HEK293 (cell line): Measurements from ENCODE around the gene TIMM10B.

ENCODE experiments used
- CTCF ChIA-PET: fragments of 350-600 bp; formaldehyde crosslinking; extraction: SDS; loops from one replicate; lab custom pipeline; 2021; ENCODE audit warnings: antibody characterized with exemption; lab: Yijun Ruan, JAX
- POLR2A ChIA-PET: fragments of 300-600 bp; formaldehyde crosslinking; extraction: SDS; loops from one replicate; lab custom pipeline; 2020; ENCODE audit warnings: antibody characterized with exemption, inconsistent platforms; lab: Yijun Ruan, JAX
- H3K27ac ChIP-seq: fragments of 200-500 bp; sonication (Bioruptor generic); 2 replicates; pipeline ENCODE4 v1.5.1; 2014; ENCODE audit warnings: low read depth, low read length, control low read depth, inconsistent platforms; ENCODE audit errors: extremely low read depth
- H3K36me3 ChIP-seq, 2 experiments: fragments of 200-500 bp in 1 of 2; sonication (Bioruptor generic) in 1 of 2; 1 replicate in 1 of 2; 2 replicates in 1 of 2; pipeline ENCODE4 v1.5.1; 2014 to 2017; ENCODE audit warnings: inconsistent platforms in 2 of 2, low read length in 2 of 2; ENCODE audit not compliant: control insufficient read depth in 2 of 2, insufficient read depth in 1 of 2
- H3K4me1 ChIP-seq: fragments of 200-500 bp; sonication (Bioruptor generic); 2 replicates; pipeline ENCODE4 v1.5.1; 2014; ENCODE audit warnings: mild to moderate bottlenecking, low read length, inconsistent platforms; ENCODE audit not compliant: control insufficient read depth, insufficient read depth
- H3K4me3 ChIP-seq: 2 replicates; pipeline ENCODE4 v1.5.1; 2011; ENCODE audit warnings: low read depth, mild to moderate bottlenecking, control low read depth, low read length, moderate library complexity
- H3K9me3 ChIP-seq: fragments of 200-500 bp; sonication (Bioruptor generic); 2 replicates; pipeline ENCODE4 v1.5.1; 2014; ENCODE audit warnings: low read depth, low read length, inconsistent platforms; ENCODE audit not compliant: control insufficient read depth, insufficient read depth
- BCL11B ChIP-seq: fragments of 450-650 bp; formaldehyde crosslinking; IDR thresholded peaks from 2 replicates; pipeline ENCODE4 v1.5.1; 2016; ENCODE audit warnings: low read depth, missing biosample characterization, missing genetic modification characterization
- OSR2 ChIP-seq: fragments of 450-650 bp; formaldehyde crosslinking; IDR thresholded peaks from 2 replicates; pipeline ENCODE4 v1.5.1; 2016; ENCODE audit warnings: missing biosample characterization, missing genetic modification characterization
- SCRT2 ChIP-seq: fragments of 450-650 bp; formaldehyde crosslinking; IDR thresholded peaks from 2 replicates; pipeline ENCODE4 v1.5.1; 2016; ENCODE audit warnings: missing biosample characterization, missing genetic modification characterization
- SETDB1 ChIP-seq: IDR thresholded peaks from one replicate; pipeline ENCODE4 v1.6.1; 2017; ENCODE audit warnings: mild to moderate bottlenecking, low read length, moderate library complexity, mixed read lengths; ENCODE audit not compliant: insufficient read length
- TCF7L2 ChIP-seq: IDR thresholded peaks from 2 replicates; pipeline ENCODE4 v1.6.1; 2011; ENCODE audit warnings: low read depth, mild to moderate bottlenecking, inconsistent platforms, low read length, moderate library complexity, borderline replicate concordance
- ZFHX2 ChIP-seq: fragments of 450-650 bp; formaldehyde crosslinking; conservative IDR thresholded peaks from 2 replicates; pipeline ENCODE4 v1.5.1; 2016; ENCODE audit warnings: missing biosample characterization, missing genetic modification characterization
- ZNF2 ChIP-seq: fragments of 450-650 bp; formaldehyde crosslinking; IDR thresholded peaks from 2 replicates; pipeline ENCODE4 v1.5.1; 2016; ENCODE audit warnings: missing biosample characterization, missing genetic modification characterization
- ZNF221 ChIP-seq: fragments of 450-650 bp; formaldehyde crosslinking; IDR thresholded peaks from 2 replicates; pipeline ENCODE4 v1.5.1; 2017; ENCODE audit warnings: missing biosample characterization, missing genetic modification characterization, borderline replicate concordance
- ZNF223 ChIP-seq: fragments of 450-650 bp; formaldehyde crosslinking; IDR thresholded peaks from 2 replicates; pipeline ENCODE4 v1.5.1; 2016; ENCODE audit warnings: missing biosample characterization, missing genetic modification characterization
- ZNF391 ChIP-seq: fragments of 450-650 bp; formaldehyde crosslinking; IDR thresholded peaks from 2 replicates; pipeline ENCODE4 v1.5.1; 2016; ENCODE audit warnings: low read depth, missing biosample characterization, missing genetic modification characterization, borderline replicate concordance
- ZNF510 ChIP-seq: fragments of 450-650 bp; formaldehyde crosslinking; IDR thresholded peaks from 2 replicates; pipeline ENCODE4 v1.5.1; 2018; ENCODE audit warnings: mild to moderate bottlenecking, missing genetic modification characterization, missing biosample characterization; ENCODE audit not compliant: insufficient replicate concordance
- ZNF596 ChIP-seq: fragments of 450-650 bp; IDR thresholded peaks from 2 replicates; pipeline ENCODE4 v1.5.0; 2018; ENCODE audit warnings: missing biosample characterization, mild to moderate bottlenecking, missing genetic modification characterization, moderate library complexity
- ZNF623 ChIP-seq: fragments of 450-650 bp; formaldehyde crosslinking; IDR thresholded peaks from 2 replicates; pipeline ENCODE4 v1.5.1; 2016; ENCODE audit warnings: missing biosample characterization, missing genetic modification characterization
- ZNF670 ChIP-seq: fragments of 450-650 bp; formaldehyde crosslinking; IDR thresholded peaks from 2 replicates; pipeline ENCODE4 v1.5.1; 2016; ENCODE audit warnings: missing biosample characterization, missing genetic modification characterization, low read depth
- ZNF677 ChIP-seq: fragments of 450-650 bp; IDR thresholded peaks from 2 replicates; pipeline ENCODE4 v1.5.0; 2018; ENCODE audit warnings: missing biosample characterization, mild to moderate bottlenecking, missing genetic modification characterization, moderate library complexity
- ZNF701 ChIP-seq: fragments of 450-650 bp; formaldehyde crosslinking; IDR thresholded peaks from 2 replicates; pipeline ENCODE4 v1.5.1; 2016; ENCODE audit warnings: missing biosample characterization, missing genetic modification characterization
- ZNF792 ChIP-seq: fragments of 450-650 bp; formaldehyde crosslinking; IDR thresholded peaks from 2 replicates; pipeline ENCODE4 v1.5.1; 2016; ENCODE audit warnings: missing biosample characterization, missing genetic modification characterization
- ZNF837 ChIP-seq: fragments of 450-650 bp; formaldehyde crosslinking; IDR thresholded peaks from 2 replicates; pipeline ENCODE4 v1.5.1; 2016; ENCODE audit warnings: missing biosample characterization, missing genetic modification characterization
- TF ChIP-seq, protein P1 (sequence below): fragments of 450-650 bp; IDR thresholded peaks from 2 replicates; pipeline ENCODE4 v1.5.1; 2018; ENCODE audit warnings: missing biosample characterization, mild to moderate bottlenecking, missing genetic modification characterization
- TF ChIP-seq, protein P2 (sequence below): fragments of 450-650 bp; formaldehyde crosslinking; IDR thresholded peaks from 2 replicates; pipeline ENCODE4 v1.5.1; 2016; ENCODE audit warnings: missing biosample characterization, missing genetic modification characterization
- TF ChIP-seq, protein P3 (sequence below): fragments of 450-650 bp; formaldehyde crosslinking; IDR thresholded peaks from 2 replicates; pipeline ENCODE4 v1.5.1; 2016; ENCODE audit warnings: missing biosample characterization, missing genetic modification characterization

Gene TIMM10B

DNA sequence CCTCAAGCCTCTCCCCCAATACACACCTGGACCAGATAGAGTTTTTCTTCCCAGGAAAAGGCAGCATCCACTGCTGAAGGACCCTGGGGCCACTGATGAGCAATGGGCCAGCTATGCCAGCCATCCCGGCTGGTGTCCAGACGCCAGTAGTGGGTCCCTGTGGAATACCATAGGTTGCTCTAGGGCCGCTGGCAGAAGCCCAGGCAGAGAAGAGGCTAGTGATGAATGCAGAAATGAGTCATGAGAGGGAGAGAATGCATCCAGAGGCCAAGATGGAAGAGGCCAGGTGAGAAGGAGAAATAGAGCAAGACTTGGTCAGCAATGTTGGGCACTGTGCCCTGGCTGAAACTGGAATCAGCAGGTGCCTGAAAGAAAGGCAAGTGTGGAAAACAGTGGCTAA is 49.4 kb upstream of the TIMM10B start:
- Histone ChIP-seq H3K9me3 (no peaks in the 10 kb centered on the region), H3K4me3 (no peak overlapping the region), H3K36me3 (no peaks in the 10 kb centered on the region), H3K4me1 (no peaks in the 10 kb centered on the region), H3K27ac (no peak overlapping the region)
- TF ChIP-seq, protein P1, sequence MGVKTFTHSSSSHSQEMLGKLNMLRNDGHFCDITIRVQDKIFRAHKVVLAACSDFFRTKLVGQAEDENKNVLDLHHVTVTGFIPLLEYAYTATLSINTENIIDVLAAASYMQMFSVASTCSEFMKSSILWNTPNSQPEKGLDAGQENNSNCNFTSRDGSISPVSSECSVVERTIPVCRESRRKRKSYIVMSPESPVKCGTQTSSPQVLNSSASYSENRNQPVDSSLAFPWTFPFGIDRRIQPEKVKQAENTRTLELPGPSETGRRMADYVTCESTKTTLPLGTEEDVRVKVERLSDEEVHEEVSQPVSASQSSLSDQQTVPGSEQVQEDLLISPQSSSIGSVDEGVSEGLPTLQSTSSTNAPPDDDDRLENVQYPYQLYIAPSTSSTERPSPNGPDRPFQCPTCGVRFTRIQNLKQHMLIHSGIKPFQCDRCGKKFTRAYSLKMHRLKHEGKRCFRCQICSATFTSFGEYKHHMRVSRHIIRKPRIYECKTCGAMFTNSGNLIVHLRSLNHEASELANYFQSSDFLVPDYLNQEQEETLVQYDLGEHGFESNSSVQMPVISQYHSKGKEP (tag by site-specific recombination), result no peak
- TF ChIP-seq ZNF670 (tag by site-specific recombination) (no peak), ZNF792 (no peak), SCRT2 (tag by site-specific recombination) (no peak), ZNF391 (no peak), TCF7L2 (no peak), ZNF510 (tag by site-specific recombination) (no peak)
- TF ChIP-seq, protein P2, sequence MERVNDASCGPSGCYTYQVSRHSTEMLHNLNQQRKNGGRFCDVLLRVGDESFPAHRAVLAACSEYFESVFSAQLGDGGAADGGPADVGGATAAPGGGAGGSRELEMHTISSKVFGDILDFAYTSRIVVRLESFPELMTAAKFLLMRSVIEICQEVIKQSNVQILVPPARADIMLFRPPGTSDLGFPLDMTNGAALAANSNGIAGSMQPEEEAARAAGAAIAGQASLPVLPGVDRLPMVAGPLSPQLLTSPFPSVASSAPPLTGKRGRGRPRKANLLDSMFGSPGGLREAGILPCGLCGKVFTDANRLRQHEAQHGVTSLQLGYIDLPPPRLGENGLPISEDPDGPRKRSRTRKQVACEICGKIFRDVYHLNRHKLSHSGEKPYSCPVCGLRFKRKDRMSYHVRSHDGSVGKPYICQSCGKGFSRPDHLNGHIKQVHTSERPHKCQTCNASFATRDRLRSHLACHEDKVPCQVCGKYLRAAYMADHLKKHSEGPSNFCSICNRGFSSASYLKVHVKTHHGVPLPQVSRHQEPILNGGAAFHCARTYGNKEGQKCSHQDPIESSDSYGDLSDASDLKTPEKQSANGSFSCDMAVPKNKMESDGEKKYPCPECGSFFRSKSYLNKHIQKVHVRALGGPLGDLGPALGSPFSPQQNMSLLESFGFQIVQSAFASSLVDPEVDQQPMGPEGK (tag by site-specific recombination), result no peak
- ChIA-PET POLR2A (no interaction called here), CTCF (interaction anchor here (0.9 to 2.5 kb wide), 3 partner anchors 11 to 74 kb away, joined by 3 to 7 read pairs (median 4); no protein-coding TSS in a partner anchor)

DNA sequence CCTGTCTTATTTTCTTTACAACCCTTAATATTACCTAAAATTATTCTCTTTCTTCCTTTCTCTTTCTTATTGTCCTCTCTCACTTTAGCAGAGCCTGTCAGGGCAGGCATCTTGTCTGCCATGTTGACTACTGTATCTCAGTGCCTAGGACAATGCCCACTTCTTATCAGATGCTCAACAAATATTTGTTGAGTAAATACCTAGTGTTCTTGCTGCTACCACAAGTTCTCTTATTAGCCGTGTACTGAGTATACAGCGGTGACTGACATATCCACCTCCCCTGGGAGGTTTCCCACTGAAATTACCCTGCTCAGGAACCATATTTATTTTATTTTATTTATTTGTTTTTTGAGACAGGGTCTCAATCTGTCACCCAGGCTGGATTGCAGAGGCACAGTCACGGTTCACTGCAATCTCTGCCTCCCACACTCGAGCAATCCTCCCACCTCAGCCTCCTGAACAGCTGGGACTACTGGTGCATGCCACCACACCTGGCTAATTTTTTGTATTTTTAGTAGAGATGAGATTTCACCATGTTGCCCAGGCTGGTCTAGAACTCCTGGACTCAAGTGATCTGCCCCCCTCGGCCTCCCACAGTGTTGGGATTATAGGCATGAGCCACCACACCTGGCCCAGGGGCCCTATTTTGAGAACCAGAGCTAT is 47.2 kb upstream of the TIMM10B start:
- no peaks in the 10 kb centered on the region for H3K36me3 ChIP-seq
- no peaks in the 10 kb centered on the region for H3K4me1 ChIP-seq
- ChIA-PET CTCF (interaction anchor here (2.0 to 2.5 kb wide), 3 partner anchors 10 to 55 kb away, joined by 7 to 9 read pairs (median 8); no protein-coding TSS in a partner anchor), POLR2A (no interaction called here)
- TF ChIP-seq ZNF837, result no peak
- TF ChIP-seq ZFHX2 (tag by site-specific recombination), result 0 out of 2 replicates have a peak, but pooled peaks have one; percentile 19
- no peak overlapping the region for H3K27ac ChIP-seq
- H3K9me3 ChIP-seq, result no peaks in the 10 kb centered on the region
- no peak overlapping the region for H3K4me3 ChIP-seq

DNA sequence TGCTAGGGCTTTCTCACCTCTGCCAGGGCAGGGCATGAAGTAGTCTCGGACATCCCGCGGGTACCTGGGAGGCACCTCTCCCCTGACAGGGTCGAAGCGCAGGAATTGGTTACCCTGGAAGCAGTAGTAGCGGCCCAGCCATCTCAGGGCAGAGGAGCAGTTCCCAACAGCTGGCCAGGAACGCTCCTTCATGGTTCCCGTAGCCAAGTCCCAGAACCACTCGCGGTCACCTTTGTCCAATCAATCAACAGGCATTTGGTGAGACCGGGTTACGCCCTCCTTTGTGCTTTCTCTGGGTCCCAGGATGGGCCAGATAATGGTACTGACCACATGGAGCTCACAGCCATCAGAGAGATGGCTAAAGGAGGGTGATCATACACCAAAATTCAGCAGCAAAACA is 43.9 kb upstream of the TIMM10B start:
- POLR2A ChIA-PET, result interaction anchor here (0.9 kb wide), 1 partner anchor 18 kb away, joined by 4 read pairs; the partner anchor contains the start of gene APBB1

More for the DNA sequence above, 43.9 kb upstream of the TIMM10B start:
- CTCF ChIA-PET, result interaction anchor here (0.6 to 11.2 kb wide), 9 partner anchors 9 to 1252 kb away, joined by 3 to 228 read pairs (median 4); partner anchors contain the start of gene SMPD1
- TF ChIP-seq ZNF623 (tag by site-specific recombination) (no peak), ZNF701 (tag by site-specific recombination) (no peak), ZNF677 (tag by site-specific recombination) (no peak), BCL11B (no peak), SETDB1 (no peak), ZNF2 (tag by site-specific recombination) (no peak), ZNF596 (tag by site-specific recombination) (no peak), ZNF221 (tag by site-specific recombination) (no peak), OSR2 (tag by site-specific recombination) (no peak), ZNF223 (tag by site-specific recombination) (no peak)
- TF ChIP-seq, protein P3, sequence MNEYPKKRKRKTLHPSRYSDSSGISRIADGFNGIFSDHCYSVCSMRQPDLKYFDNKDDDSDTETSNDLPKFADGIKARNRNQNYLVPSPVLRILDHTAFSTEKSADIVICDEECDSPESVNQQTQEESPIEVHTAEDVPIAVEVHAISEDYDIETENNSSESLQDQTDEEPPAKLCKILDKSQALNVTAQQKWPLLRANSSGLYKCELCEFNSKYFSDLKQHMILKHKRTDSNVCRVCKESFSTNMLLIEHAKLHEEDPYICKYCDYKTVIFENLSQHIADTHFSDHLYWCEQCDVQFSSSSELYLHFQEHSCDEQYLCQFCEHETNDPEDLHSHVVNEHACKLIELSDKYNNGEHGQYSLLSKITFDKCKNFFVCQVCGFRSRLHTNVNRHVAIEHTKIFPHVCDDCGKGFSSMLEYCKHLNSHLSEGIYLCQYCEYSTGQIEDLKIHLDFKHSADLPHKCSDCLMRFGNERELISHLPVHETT (tag by site-specific recombination), result no peak
- TF ChIP-seq, all 188 proteins: peak for 0
- no peaks in the 10 kb centered on the region for H3K9me3 ChIP-seq
- H3K27ac ChIP-seq, result no peak overlapping the region
- H3K4me1 ChIP-seq, result no peaks in the 10 kb centered on the region
- no peaks in the 10 kb centered on the region for H3K36me3 ChIP-seq
- H3K4me3 ChIP-seq, result no peak overlapping the region
